ENCODE data around the gene RFNG. TPM values are rescaled to one million over a fixed set of nuclear protein-coding genes. Genes with fewer than 3 reads are reported as not detected.

The RFNG gene
- total RNA-seq, 1 donor from 2014 or later, result 61.4 TPM

- Histone ChIP-seq H3K27me3 (no peaks in the 10 kb centered on the region), H3K9me3 (no peaks in the 10 kb centered on the region), H3K27ac (no peak overlapping the region), H3K36me3 (no peaks in the 10 kb centered on the region), H3K4me3 (no peak overlapping the region), H3K4me1 (peaks cover 44% of the 10 kb centered on the region)
- no peak for DNase-seq (ENCODE audit: extremely low spot score in 2 of 2)
- no peak for TF ChIP-seq POLR2A (IDR thresholded peaks at IDR 0.05)
- no peak for TF ChIP-seq CTCF (IDR thresholded peaks at IDR 0.05)
- TF ChIP-seq POLR2AphosphoS5 (IDR thresholded peaks at IDR 0.05; ENCODE audit: insufficient read depth in 1 of 2, low read depth in 1 of 2), result no peak
- intact Hi-C loops (cut with DNase I), result no loop called here
Measured at GRCh38 chr17:82015311-82015971, 36.2 kb downstream of the RFNG start.

- H3K36me3 ChIP-seq, result no peaks in the 10 kb centered on the region
- H3K4me3 ChIP-seq, result no peak overlapping the region
- intact Hi-C loops (cut with DNase I), result loop anchor here (5.0 kb wide), 1 partner anchor 53 kb away; the partner anchor contains the start of gene NOTUM
- H3K27ac ChIP-seq, result no peak overlapping the region
- H3K9me3 ChIP-seq, result no peaks in the 10 kb centered on the region
- no peak for DNase-seq (ENCODE audit: extremely low spot score in 2 of 2)
- no peaks in the 10 kb centered on the region for H3K27me3 ChIP-seq
- peaks cover 39% of the 10 kb centered on the region for H3K4me1 ChIP-seq
- TF ChIP-seq POLR2AphosphoS5 (IDR thresholded peaks at IDR 0.05; ENCODE audit: insufficient read depth in 1 of 2, low read depth in 1 of 2), result no peak
- TF ChIP-seq POLR2A (IDR thresholded peaks at IDR 0.05), result no peak
Measured at GRCh38 chr17:82014971-82015310, 36.7 kb downstream of the RFNG start.

GRCh38 chr17:82014432-82014831, 37.2 kb downstream of the RFNG start:
- TF ChIP-seq POLR2AphosphoS5 (IDR thresholded peaks at IDR 0.05; ENCODE audit: insufficient read depth in 1 of 2, low read depth in 1 of 2) (no peak), POLR2A (IDR thresholded peaks at IDR 0.05) (no peak), CTCF (IDR thresholded peaks at IDR 0.05) (no peak)
- Histone ChIP-seq H3K36me3 (no peaks in the 10 kb centered on the region), H3K27ac (no peak overlapping the region)

GRCh38 chr17:82013772-82014321, 37.8 kb downstream of the RFNG start:
- no peaks in the 10 kb centered on the region for H3K9me3 ChIP-seq
- no peak overlapping the region for H3K4me3 ChIP-seq
- no peaks in the 10 kb centered on the region for H3K27me3 ChIP-seq
- intact Hi-C loops (cut with DNase I), result loop anchor here (5.0 kb wide), 1 partner anchor 52 kb away; the partner anchor contains the start of gene NOTUM
- no peak for DNase-seq (ENCODE audit: extremely low spot score in 2 of 2)
- H3K27ac ChIP-seq, result peak overlapping the region; percentile 75
- H3K36me3 ChIP-seq, result no peaks in the 10 kb centered on the region
- TF ChIP-seq CTCF (IDR thresholded peaks at IDR 0.05) (no peak), POLR2A (IDR thresholded peaks at IDR 0.05) (no peak), POLR2AphosphoS5 (IDR thresholded peaks at IDR 0.05; ENCODE audit: insufficient read depth in 1 of 2, low read depth in 1 of 2) (no peak)
- H3K4me1 ChIP-seq, result peaks cover 33% of the 10 kb centered on the region

More at GRCh38 chr17:82014432-82014831, 37.2 kb downstream of the RFNG start:
- Histone ChIP-seq H3K27me3 (no peaks in the 10 kb centered on the region), H3K9me3 (no peaks in the 10 kb centered on the region), H3K4me1 (peaks cover 33% of the 10 kb centered on the region), H3K4me3 (no peak overlapping the region)
- no peak for DNase-seq (ENCODE audit: extremely low spot score in 2 of 2)
- intact Hi-C loops (cut with DNase I), result loop anchor here (5.0 kb wide), 1 partner anchor 52 kb away; the partner anchor contains the start of gene NOTUM

GRCh38 chr17:82013341-82013740, 38.3 kb downstream of the RFNG start:
- peak overlapping the region; percentile 75 for H3K27ac ChIP-seq
- no peaks in the 10 kb centered on the region for H3K36me3 ChIP-seq
- DNase-seq (ENCODE audit: extremely low spot score in 2 of 2), result no peak
- H3K4me1 ChIP-seq, result peaks cover 33% of the 10 kb centered on the region
- H3K4me3 ChIP-seq, result no peak overlapping the region
- no peaks in the 10 kb centered on the region for H3K27me3 ChIP-seq
- TF ChIP-seq POLR2A (IDR thresholded peaks at IDR 0.05) (no peak), CTCF (IDR thresholded peaks at IDR 0.05) (no peak), POLR2AphosphoS5 (IDR thresholded peaks at IDR 0.05; ENCODE audit: insufficient read depth in 1 of 2, low read depth in 1 of 2) (peak in 1 of 2 donors; percentile 51)
- intact Hi-C loops (cut with DNase I), result loop anchor here (5.0 kb wide), 1 partner anchor 51 kb away; the partner anchor contains the start of gene NOTUM
- H3K9me3 ChIP-seq, result no peaks in the 10 kb centered on the region

Data from vagina (tissue), 2 donors.